ENCODE results near the gene PRRT1.

GRCh38 chr6:32117461-32117860 is 34.3 kb downstream of the PRRT1 start:
- TF ChIP-seq EZH2phosphoT487 (IDR thresholded peaks at IDR 0.05; ENCODE audit: borderline replicate concordance): no peak
- TF ChIP-seq CTCF (conservative IDR thresholded peaks at IDR 0.05; ENCODE audit: low read length): no peak
